ENCODE results near the gene ZNF300.
"Not testable (repeated sequence)": the region's sequence is repeated elsewhere in the genome, so short reads cannot be mapped to it uniquely, and the experiment has no call there.

ZNF300 gene

DNA sequence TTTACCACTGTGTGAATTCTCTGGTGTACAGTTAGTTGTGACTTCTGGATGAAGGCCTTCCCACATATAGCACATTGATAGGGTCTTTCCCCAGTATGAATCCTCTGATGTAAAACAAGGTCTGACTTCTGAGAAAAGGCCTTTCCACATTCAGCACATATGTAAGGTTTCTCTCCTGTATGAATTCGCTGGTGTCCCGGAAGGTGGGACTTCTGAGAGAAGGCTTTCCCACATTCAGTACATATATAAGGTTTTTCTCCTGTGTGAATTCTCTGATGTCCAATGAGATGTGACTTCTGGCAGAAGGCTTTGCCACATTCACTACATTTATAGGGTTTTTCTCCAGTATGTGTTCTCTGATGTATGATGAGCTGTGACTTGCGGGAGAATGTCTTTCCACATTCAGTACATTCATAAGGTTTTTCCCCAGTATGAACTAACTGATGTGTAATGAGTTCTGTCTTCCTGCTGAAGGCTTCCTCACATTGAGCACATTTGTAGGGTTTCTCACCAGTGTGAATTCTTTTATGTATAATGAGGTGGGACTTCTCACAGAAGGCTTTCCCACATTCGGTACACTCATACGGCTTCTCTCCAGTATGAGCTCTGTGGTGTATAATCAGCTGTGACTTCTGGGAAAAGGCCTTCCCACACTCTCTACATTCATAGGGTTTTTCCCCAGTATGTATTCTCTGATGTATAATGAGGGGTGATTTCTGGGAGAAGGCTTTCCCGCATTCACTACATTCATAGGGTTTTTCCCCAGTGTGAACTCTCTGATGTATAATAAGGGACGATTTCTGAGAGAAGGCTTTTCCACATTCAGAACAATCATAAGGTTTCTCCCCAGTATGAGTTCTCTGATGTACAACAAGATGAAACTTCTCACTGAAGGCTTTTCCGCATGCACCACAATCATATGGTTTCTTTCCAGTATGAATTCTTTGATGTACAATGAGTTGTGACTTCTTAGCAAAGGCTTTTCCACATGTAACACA lies 9.1 kb downstream of the ZNF300 start:
- H3K36me3 ChIP-seq (ENCODE audit: low read depth), result peaks cover 10% of the 10 kb centered on the region; the same call in 1 of the 2 replicates
- TF ChIP-seq CTCF (IDR thresholded peaks at IDR 0.05; ENCODE audit: poor library complexity, severe bottlenecking), result no peak
- H3K9me3 ChIP-seq (ENCODE audit: severe bottlenecking), result peaks cover 58% of the 10 kb centered on the region
- H3K27ac ChIP-seq (ENCODE audit: poor library complexity, severe bottlenecking), result no peak overlapping the region
- no peaks in the 10 kb centered on the region for H3K27me3 ChIP-seq (ENCODE audit: insufficient read depth, poor library complexity, severe bottlenecking)
- H3K4me1 ChIP-seq (ENCODE audit: insufficient read depth, poor library complexity, severe bottlenecking), result no peaks in the 10 kb centered on the region
- no peak for DNase-seq (ENCODE audit: low spot score)
- ATAC-seq (ENCODE audit: low read depth), result no peak
- no peak overlapping the region for H3K4me3 ChIP-seq (ENCODE audit: severe bottlenecking)

- Histone ChIP-seq H3K9me3 (ENCODE audit: severe bottlenecking) (peaks cover 3% of the 10 kb centered on the region), H3K27ac (ENCODE audit: poor library complexity, severe bottlenecking) (no peak overlapping the region), H3K4me3 (ENCODE audit: severe bottlenecking) (no peak overlapping the region), H3K4me1 (ENCODE audit: insufficient read depth, poor library complexity, severe bottlenecking) (no peaks in the 10 kb centered on the region), H3K36me3 (ENCODE audit: low read depth) (no peaks in the 10 kb centered on the region), H3K27me3 (ENCODE audit: insufficient read depth, poor library complexity, severe bottlenecking) (no peaks in the 10 kb centered on the region)
- no peak for ATAC-seq (ENCODE audit: low read depth)
- TF ChIP-seq CTCF (IDR thresholded peaks at IDR 0.05; ENCODE audit: poor library complexity, severe bottlenecking), result no peak
- no peak for DNase-seq (ENCODE audit: low spot score)
These were observed 25.4 kb downstream of the ZNF300 start for GRCh38 chr5:150879358-150879757.

DNA sequence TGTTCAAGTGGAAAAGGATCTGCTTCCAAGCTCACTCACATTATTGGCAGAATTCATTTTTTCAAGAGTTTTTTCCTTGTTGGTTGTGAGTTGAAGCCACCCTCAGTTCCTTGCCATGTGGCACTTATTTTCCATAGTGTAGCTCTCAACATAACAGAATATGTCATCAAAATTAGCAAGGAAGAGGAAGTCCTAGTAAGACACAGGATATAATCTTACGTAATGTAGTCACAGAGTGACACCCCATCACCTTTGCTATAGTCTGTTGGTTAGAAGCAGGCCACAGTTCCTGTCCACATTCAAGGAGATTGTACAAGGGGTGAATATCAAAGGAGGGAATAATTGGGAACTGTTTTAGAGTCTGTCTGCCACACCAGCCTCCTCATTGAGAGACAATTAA lies 42.7 kb downstream of the ZNF300 start:
- Histone ChIP-seq H3K9me3 (ENCODE audit: severe bottlenecking) (peaks cover 4% of the 10 kb centered on the region), H3K36me3 (ENCODE audit: low read depth) (no peaks in the 10 kb centered on the region), H3K4me1 (ENCODE audit: insufficient read depth, poor library complexity, severe bottlenecking) (no peaks in the 10 kb centered on the region), H3K27me3 (ENCODE audit: insufficient read depth, poor library complexity, severe bottlenecking) (no peaks in the 10 kb centered on the region), H3K27ac (ENCODE audit: poor library complexity, severe bottlenecking) (no peak overlapping the region), H3K4me3 (ENCODE audit: severe bottlenecking) (no peak overlapping the region)
- DNase-seq (ENCODE audit: low spot score), result no peak
- ATAC-seq (ENCODE audit: low read depth), result no peak
- TF ChIP-seq CTCF (IDR thresholded peaks at IDR 0.05; ENCODE audit: poor library complexity, severe bottlenecking), result no peak

GRCh38 chr5:150860246-150860821 lies 44.4 kb downstream of the ZNF300 start:
- no peaks in the 10 kb centered on the region for H3K9me3 ChIP-seq (ENCODE audit: severe bottlenecking)
- no peaks in the 10 kb centered on the region for H3K36me3 ChIP-seq (ENCODE audit: low read depth)
- ATAC-seq (ENCODE audit: low read depth), result no peak
- no peak overlapping the region for H3K27ac ChIP-seq (ENCODE audit: poor library complexity, severe bottlenecking)
- TF ChIP-seq CTCF (IDR thresholded peaks at IDR 0.05; ENCODE audit: poor library complexity, severe bottlenecking), result no peak
- no peaks in the 10 kb centered on the region for H3K4me1 ChIP-seq (ENCODE audit: insufficient read depth, poor library complexity, severe bottlenecking)
- peaks cover 3% of the 10 kb centered on the region for H3K27me3 ChIP-seq (ENCODE audit: insufficient read depth, poor library complexity, severe bottlenecking)
- DNase-seq (ENCODE audit: low spot score), result no peak
- no peak overlapping the region for H3K4me3 ChIP-seq (ENCODE audit: severe bottlenecking)

DNA sequence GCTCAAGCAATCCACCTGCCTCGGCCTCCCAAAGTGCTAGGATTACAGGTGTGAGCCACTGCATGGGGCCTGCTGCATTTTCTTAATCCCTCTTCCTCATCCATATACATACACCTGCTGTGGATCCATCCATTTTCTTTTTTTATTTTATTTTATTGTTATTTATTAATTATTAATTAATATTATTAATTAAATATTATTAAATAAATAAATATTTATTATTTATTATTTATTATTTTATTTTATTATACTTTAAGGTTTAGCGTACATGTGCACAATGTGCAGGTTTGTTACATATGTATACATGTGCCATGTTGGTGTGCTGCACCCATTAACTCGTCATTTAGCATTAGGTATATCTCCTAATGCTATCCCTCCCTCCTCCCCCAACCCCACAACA lies 48.1 kb downstream of the ZNF300 start:
- H3K36me3 ChIP-seq (ENCODE audit: low read depth); DNase-seq (ENCODE audit: low spot score); H3K4me3 ChIP-seq (ENCODE audit: severe bottlenecking); ATAC-seq (ENCODE audit: low read depth); H3K9me3 ChIP-seq (ENCODE audit: severe bottlenecking); H3K4me1 ChIP-seq (ENCODE audit: insufficient read depth, poor library complexity, severe bottlenecking); H3K27me3 ChIP-seq (ENCODE audit: insufficient read depth, poor library complexity, severe bottlenecking); H3K27ac ChIP-seq (ENCODE audit: poor library complexity, severe bottlenecking): not testable (repeated sequence)
